Hematopoietic multipotent progenitor cell treated with erythropoietin and hydrocortisone succinate and interleukin-3 and kit ligand, for 15 days (in vitro differentiated cells): ENCODE measurements around the gene DCLK1.

Experiments used
- DNase-seq: peaks from one replicate; pipeline ENCODE4 v3.0.0-alpha.2; 2015; ENCODE audit warnings: low spot score

The DCLK1 gene

DNA sequence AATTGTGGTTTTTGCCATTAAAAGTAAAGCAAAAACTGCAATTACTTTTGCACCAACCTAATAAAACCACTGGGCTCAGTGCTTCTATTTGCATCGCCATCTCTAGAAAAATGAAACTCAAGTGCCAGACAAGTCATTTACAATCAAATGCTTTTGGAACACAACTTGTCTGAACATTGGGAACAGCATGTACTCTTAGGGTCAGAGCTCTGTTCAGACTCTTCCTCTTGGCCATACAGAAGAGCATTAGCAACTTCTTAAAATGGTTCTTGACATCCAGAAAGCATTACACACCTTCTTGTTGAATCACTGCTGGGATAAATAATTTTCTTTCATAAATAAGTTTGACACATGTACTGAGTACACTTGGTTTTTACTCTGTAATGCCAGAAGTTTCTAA, 272.5 kb downstream of the DCLK1 start:
- DNase-seq, result no peak

- DNase-seq, result no peak
Measured at GRCh38 chr13:35857769-35858168, 273.4 kb downstream of the DCLK1 start.

GRCh38 chr13:35856721-35857364, 274.3 kb downstream of the DCLK1 start:
- DNase-seq, result no peak

DNA sequence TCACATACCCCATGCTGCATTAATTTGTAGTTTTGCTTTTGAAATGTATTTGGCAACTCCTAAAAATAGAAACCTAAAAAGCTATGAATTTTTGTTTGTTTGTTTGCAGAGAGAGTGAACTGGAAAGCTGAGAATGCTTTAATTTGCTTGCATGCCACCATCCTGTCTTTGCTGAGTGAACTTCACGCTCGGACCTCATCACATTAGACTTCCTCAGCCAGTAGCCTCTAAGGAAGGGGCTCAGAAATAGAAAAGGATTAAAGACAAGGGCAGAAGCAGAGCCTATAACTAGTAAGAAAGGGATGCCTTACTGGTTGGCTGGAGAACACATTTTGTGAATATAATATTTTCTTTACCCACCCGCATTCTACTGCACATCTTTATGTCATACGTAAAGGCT, 275.1 kb downstream of the DCLK1 start:
- no peak for DNase-seq

- no peak for DNase-seq
Measured at GRCh38 chr13:35855531-35856019, 275.6 kb downstream of the DCLK1 start.

- no peak for DNase-seq
Measured at GRCh38 chr13:35854286-35854685, 276.9 kb downstream of the DCLK1 start.

DNA sequence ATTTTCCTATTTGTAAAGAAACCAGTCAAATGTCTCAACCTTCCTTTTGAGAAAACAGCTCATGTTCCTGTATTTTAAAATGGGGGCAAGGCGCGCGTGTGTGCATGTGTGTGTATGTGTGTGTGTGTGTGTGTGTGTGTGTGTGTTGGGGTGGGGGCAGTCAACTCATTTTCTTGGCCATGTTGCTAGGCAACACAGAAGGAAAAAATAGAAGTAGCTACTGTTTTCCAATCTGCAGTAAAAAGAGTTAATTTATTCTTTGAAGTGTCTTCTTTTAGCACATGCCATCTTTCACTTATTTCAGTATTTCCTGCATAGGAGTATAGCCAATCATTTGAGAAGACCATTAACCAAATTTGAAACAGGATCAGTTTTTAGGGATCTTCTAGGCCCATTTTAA, 279.3 kb downstream of the DCLK1 start:
- DNase-seq, result no peak

DNA sequence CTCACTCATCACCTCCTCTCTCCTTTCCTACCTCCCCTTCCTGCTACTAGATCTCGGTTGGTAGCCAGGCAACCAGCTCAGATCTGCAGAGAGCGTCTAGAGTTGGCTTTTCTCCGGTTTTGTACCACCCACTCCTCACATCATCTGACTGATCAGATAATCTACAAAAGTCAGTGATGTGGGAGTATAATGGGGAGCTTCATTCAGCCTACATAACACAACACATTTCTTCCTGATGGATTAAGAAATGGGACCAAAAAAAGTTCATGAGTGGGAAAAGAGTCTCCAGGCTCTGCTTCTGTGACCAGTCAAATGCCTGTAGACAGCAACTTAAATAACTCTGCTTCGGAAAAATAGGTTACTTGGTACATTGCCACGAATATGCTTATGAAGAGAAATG, 279.8 kb downstream of the DCLK1 start:
- no peak for DNase-seq

DNA sequence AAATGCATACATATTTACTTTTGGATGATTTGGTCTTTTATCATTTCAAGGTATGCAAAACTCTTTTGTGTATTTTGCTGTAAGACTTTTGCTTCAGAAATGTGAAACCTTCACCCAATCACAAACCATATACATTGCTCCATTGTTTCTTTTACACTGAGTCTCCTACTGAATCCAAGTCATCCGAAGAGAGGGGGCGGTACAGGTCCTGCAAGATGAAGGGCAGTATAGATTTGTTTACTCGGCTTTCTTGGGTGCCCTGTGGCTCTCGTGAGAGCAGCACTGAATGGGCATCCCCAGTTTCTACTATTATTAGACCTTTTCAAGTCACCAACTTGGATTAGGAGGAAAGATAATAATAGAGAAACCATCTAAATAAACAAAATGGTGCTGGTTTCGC, 280.6 kb downstream of the DCLK1 start:
- no peak for DNase-seq

- no peak for DNase-seq
Measured at GRCh38 chr13:35849256-35849644, 281.9 kb downstream of the DCLK1 start.

GRCh38 chr13:35848336-35849255, 282.6 kb downstream of the DCLK1 start:
- DNase-seq, result no peak

DNA sequence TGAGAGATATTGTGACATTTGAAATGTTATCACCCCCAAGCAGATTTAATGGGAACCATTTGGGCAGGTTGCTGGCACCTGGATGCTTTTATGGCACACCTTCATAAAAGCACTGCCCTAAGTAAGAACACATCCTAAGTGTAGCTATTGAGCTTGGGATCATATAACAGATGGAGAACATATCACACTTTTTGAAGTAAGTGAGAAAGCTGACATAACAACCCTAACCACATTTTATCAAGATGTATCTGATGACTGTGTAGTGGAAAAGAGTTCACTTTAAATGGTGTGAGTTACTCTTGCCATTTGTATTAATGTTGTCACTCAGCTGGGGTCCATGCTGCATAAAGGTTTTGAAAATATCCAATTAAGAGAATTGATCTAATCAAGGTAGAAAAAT, 287.9 kb downstream of the DCLK1 start:
- no peak for DNase-seq

DNA sequence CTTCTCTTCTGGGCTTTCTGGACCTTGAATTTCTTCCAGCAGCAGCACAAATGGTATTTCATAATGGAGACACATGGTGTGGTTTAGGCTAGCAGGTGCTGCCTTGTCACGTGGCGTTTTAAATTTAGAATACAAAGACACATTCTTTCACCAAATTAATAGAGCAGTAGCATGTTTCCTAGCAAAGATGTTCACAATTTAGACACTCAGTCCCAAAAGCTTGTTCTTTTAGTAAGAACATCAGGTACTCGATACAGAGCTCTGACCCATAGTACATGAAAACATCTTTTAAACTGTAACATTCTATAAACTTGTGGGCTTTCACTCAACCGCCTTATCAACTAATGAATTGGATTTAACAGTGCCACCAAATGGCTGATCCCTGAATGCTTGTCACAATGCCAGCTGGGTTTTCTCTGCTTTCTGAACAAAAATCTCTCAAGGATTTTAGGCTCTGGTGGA, 290.1 kb downstream of the DCLK1 start:
- no peak for DNase-seq

- no peak for DNase-seq
Measured at GRCh38 chr13:35839806-35840205, 291.4 kb downstream of the DCLK1 start.

GRCh38 chr13:35838356-35838755, 292.8 kb downstream of the DCLK1 start:
- DNase-seq, result no peak

- no peak for DNase-seq
Measured at GRCh38 chr13:35836446-35836845, 294.7 kb downstream of the DCLK1 start.

DNA sequence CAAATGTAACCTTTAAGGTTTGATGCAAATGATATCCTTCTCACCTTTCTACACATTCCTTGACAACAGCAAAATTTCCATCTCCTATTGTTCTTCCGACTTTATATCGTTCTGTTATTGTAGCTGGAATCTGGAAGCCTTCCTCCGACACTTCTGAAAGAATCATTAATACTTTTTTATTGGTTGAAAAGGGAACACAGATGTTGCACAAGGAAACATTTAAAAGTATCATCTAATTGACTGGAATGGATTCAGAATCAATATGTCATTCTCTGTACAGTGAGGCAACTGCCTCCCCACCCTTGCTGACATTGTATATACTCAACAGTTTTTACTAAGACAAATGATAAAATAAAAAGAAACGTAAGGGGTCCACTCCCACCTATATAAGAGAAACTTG, 295.2 kb downstream of the DCLK1 start:
- DNase-seq, result no peak

DNA sequence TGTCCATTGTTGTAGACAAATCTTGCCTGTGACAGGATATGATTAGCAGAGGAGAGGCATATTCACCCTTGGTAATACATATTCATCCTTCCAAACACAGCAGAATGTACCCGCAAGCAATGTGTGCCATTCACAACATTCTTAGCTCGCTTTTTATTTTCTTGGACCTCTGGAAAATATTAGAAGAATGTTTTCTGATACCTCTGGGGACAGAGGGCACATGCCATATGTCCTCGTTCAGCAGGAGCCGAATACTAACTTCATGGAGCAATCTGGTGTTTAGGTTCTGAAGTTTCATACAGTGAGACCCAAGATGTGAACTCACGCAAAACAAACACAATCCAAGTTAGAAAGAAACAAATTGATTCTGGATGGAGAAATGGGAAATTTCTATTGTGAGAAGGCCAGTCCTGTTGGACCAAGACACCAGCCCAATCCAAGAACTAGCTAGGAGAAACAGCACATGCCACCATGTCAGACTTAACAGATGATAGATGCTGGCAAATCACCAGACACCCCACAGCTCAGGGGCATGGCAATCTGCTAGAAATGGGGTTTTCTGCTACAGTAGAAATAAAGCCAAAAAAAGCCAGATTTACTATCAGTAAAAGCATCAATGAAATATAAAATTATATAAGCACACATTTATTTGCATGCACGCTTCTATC, 297.4 kb downstream of the DCLK1 start:
- DNase-seq, result no peak

GRCh38 chr13:35833031-35833430, 298.2 kb downstream of the DCLK1 start:
- no peak for DNase-seq

GRCh38 chr13:35832551-35832950, 298.6 kb downstream of the DCLK1 start:
- DNase-seq, result no peak

DNA sequence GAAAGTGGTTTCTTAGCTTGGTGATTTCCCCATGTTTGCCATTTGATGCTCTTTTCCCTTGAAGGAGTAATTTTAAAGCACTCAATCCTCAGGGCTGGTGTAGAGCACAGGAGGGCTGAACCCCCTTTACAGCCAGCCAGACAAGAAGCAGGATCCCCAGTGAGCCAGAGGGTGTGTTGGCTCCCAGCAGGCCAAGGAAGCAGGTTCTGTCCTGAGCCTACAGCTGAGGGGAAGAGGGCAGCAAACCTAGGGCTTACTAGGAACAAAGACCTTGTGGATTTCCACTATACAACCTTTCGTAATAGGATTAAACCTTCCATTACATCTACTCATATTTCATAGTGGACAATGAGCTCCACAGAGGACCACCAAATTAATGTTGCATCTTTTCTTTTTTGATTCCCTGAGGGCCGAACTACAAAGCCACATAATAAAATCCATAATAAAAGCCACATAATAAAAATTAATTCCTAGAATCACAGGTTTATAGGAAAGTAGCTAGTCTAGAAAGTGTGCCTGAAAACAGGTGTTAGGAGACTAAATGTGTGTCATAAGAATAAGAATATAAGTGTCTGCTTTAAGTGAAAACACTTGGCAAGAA, 300.2 kb downstream of the DCLK1 start:
- DNase-seq, result no peak

GRCh38 chr13:35826626-35827254, 304.4 kb downstream of the DCLK1 start:
- no peak for DNase-seq
